BJ (cell line): ENCODE data around the gene FBXO31. TPM values are rescaled to one million over a fixed set of nuclear protein-coding genes. Genes with fewer than 3 reads are reported as not detected.
A peak's percentile ranks its signal among the peaks of the same experiment; 100 is the strongest.

Experiments used
- CTCF ChIA-PET: fragments of 350-600 bp; formaldehyde crosslinking; extraction: SDS; loops from one replicate; lab custom pipeline; 2021; ENCODE audit warnings: antibody characterized with exemption, inconsistent platforms; lab: Yijun Ruan, JAX
- POLR2A ChIA-PET: fragments of 300-600 bp; sonication (Branson Sonifier 250); formaldehyde crosslinking; extraction: SDS; loops from one replicate; lab custom pipeline; 2021; ENCODE audit warnings: antibody characterized with exemption; lab: Charles Lee
- DNase-seq: peaks from one replicate; pipeline ENCODE4 v3.0.0-alpha.2; 2011; ENCODE audit warnings: low read depth
- H3K27me3 ChIP-seq: 2 replicates; pipeline ENCODE4 v1.6.0; 2011; ENCODE audit warnings: low read length; ENCODE audit not compliant: control insufficient read depth, insufficient read depth
- H3K36me3 ChIP-seq: 2 replicates; pipeline ENCODE4 v1.5.1; 2011; ENCODE audit warnings: low read length; ENCODE audit not compliant: control insufficient read depth, insufficient read depth
- H3K4me3 ChIP-seq: 2 replicates; pipeline ENCODE4 v1.5.1; 2011; ENCODE audit warnings: low read depth, mild to moderate bottlenecking, control low read depth, low read length
- polyA plus RNA-seq: library from polyadenylated mRNA; depleted of rRNA; stranded (reverse); fragments of >200 nt; gene quantifications from 2 replicates; pipeline ENCODE4 v1.2.3, GENCODE V29; 2011
- TF ChIP-seq, protein P1 (sequence below): IDR thresholded peaks from 2 replicates; pipeline ENCODE4 v1.5.1; 2011; ENCODE audit warnings: low read depth, mild to moderate bottlenecking, control low read depth, inconsistent platforms, low read length, moderate library complexity; ENCODE audit not compliant: insufficient read depth

The FBXO31 gene
- polyA plus RNA-seq, 1 experiment = 24.8 TPM

DNA sequence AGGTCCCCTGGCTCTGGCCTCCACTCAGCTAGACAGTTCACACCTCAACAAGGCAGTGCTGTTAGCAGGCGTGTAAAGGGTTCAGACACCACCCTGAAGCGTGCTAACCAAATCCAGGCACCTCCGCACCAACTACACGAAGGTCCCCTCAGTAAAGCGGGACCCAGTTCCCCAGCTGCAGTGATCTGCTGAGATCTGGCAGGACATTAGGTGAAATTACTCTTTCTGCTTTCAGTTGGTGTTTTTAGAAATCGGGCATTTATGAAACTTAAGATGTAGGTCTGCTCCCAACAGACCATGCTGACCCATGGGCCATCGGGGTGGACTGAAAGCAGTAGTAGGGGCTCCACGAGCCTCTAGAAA, 27.1 kb downstream of the FBXO31 start:
- no peak overlapping the region for H3K4me3 ChIP-seq
- TF ChIP-seq, protein P1, sequence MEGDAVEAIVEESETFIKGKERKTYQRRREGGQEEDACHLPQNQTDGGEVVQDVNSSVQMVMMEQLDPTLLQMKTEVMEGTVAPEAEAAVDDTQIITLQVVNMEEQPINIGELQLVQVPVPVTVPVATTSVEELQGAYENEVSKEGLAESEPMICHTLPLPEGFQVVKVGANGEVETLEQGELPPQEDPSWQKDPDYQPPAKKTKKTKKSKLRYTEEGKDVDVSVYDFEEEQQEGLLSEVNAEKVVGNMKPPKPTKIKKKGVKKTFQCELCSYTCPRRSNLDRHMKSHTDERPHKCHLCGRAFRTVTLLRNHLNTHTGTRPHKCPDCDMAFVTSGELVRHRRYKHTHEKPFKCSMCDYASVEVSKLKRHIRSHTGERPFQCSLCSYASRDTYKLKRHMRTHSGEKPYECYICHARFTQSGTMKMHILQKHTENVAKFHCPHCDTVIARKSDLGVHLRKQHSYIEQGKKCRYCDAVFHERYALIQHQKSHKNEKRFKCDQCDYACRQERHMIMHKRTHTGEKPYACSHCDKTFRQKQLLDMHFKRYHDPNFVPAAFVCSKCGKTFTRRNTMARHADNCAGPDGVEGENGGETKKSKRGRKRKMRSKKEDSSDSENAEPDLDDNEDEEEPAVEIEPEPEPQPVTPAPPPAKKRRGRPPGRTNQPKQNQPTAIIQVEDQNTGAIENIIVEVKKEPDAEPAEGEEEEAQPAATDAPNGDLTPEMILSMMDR = no peak
- DNase-seq = no peak
- peaks cover 22% of the 10 kb centered on the region for H3K36me3 ChIP-seq
- ChIA-PET CTCF (interaction anchor here (1.0 to 1.1 kb wide), 2 partner anchors 11 to 33 kb away, joined by 3 read pairs; no protein-coding TSS in a partner anchor), POLR2A (no interaction called here)
- H3K27me3 ChIP-seq = no peaks in the 10 kb centered on the region

DNA sequence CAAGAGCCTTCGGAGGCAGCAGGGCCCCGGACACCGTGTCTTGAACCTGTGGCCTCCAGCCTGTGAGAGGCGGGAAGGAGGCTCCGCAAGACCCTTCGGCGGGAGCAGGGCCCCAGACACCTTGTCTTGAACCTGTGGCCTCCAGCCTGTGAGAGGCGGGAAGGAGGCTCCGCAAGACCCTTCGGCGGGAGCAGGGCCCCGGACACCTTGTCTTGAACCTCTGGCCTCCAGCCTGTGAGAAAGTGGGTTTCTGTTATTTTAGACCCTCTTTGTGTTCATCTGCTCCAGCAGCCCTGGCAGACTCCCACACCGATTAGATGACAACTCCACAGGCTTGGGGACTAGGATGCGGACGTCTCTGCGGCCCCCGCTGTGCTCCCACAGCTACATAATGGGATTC, 30.0 kb downstream of the FBXO31 start:
- DNase-seq = no peak
- ChIA-PET POLR2A (no interaction called here), CTCF (no interaction called here)
- H3K27me3 ChIP-seq = no peaks in the 10 kb centered on the region
- H3K36me3 ChIP-seq = peaks cover 11% of the 10 kb centered on the region
- no peak overlapping the region for H3K4me3 ChIP-seq
- TF ChIP-seq, protein P1 = no peak

DNA sequence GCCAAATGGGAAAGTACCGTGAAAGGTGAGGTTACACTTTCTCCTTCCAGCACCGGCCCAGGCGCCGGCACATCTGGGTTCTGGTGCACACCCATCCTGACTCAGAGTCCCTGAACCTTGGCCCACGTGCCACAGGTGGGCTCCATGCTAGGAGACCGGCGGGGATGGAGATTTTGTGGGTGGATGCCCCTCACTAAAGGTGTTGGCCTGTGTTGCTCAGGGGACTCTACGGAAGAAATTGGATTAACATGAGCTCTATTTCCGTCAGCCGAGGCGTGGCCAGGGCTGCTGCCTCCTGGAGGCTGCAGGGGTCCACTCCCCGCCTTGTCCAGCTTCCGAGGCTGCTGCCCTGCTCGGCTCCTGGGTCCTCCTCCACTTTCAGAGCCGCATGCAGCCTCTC, 30.8 kb downstream of the FBXO31 start:
- TF ChIP-seq, protein P1 = no peak
- ChIA-PET POLR2A (no interaction called here), CTCF (no interaction called here)
- no peak for DNase-seq
- Histone ChIP-seq H3K27me3 (no peaks in the 10 kb centered on the region), H3K4me3 (no peak overlapping the region), H3K36me3 (peaks cover 12% of the 10 kb centered on the region)

DNA sequence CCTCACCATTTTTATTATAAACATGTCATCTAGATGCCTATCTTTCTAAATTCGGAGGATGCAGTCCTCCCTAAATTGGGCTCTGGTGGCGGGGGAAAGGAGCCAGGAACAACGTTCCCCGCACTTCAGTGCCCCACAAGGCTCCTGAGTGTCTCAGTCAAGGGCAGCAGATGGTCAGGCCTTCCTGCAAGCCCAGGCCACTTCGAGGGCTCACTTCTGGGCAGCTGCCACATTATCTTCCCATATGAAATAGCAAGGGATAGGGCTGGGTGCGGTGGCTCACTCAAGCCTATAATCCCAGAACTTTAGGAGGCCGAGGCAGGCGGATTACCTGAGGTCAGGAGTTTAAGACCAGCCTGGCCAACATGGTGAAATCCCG, 32.3 kb downstream of the FBXO31 start:
- TF ChIP-seq, protein P1 = no peak
- DNase-seq = no peak
- H3K27me3 ChIP-seq = no peaks in the 10 kb centered on the region
- H3K4me3 ChIP-seq = no peak overlapping the region
- ChIA-PET CTCF (interaction anchor here (0.6 to 1.3 kb wide), 3 partner anchors 9 to 379 kb away, joined by 3 read pairs; no protein-coding TSS in a partner anchor), POLR2A (no interaction called here)
- peaks cover 15% of the 10 kb centered on the region for H3K36me3 ChIP-seq

DNA sequence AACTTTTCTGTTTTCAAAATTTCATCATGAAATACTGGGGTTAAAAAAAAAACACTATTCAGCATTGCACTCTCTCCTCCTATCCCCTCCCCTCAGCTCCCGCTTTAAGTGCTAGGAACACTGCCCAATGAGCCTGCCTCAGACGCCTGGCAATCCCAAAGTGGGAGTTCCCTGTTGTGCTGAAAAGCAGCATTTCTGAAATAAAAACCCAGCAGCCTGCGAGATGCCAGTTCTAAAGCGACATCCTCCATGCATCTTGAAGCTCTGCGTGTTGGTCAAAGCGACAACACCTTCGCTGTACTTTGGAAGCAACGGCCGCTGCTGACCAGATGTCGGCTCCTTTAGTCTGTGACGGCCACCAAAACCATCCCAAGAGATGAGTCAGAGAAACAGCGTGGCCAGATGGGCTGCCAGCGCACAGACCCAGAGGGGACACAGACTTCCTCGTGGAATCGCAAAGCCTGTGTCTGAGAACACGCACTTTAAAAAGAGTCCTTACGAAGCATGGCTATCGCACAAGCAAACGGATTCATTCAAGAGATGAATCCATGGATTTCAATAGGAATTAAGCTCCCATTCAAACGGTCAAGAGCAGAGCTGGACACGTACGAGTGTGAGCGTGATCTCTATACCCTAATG, 32.8 kb downstream of the FBXO31 start:
- POLR2A ChIA-PET = no interaction called here
- Histone ChIP-seq H3K4me3 (0 out of 2 replicates have a peak overlapping the region, but pooled peaks have one; percentile 8), H3K27me3 (no peaks in the 10 kb centered on the region), H3K36me3 (peaks cover 15% of the 10 kb centered on the region)
- CTCF ChIA-PET = interaction anchor here (0.6 to 1.3 kb wide), 2 partner anchors 9 to 379 kb away, joined by 3 read pairs; no protein-coding TSS in a partner anchor
- TF ChIP-seq, protein P1 = no peak
- DNase-seq = peak; percentile 37
